ENCODE measurements around the gene COL25A1. TPM values are rescaled to one million over a fixed set of nuclear protein-coding genes. Genes with fewer than 3 reads are reported as not detected.

Gene COL25A1
- total RNA-seq, 4 donors from 2014 or later = 0.06 to 0.53 (median 0.23) TPM

GRCh38 chr4:109254845-109255244, 47.6 kb downstream of the COL25A1 start:
- Histone ChIP-seq H3K9me3 (no peaks in the 10 kb centered on the region), H3K27me3 (no peaks in the 10 kb centered on the region), H3K27ac (no peak overlapping the region), H3K4me1 (no peaks in the 10 kb centered on the region), H3K4me3 (no peak overlapping the region), H3K36me3 (no peaks in the 10 kb centered on the region)
- TF ChIP-seq, protein P1, sequence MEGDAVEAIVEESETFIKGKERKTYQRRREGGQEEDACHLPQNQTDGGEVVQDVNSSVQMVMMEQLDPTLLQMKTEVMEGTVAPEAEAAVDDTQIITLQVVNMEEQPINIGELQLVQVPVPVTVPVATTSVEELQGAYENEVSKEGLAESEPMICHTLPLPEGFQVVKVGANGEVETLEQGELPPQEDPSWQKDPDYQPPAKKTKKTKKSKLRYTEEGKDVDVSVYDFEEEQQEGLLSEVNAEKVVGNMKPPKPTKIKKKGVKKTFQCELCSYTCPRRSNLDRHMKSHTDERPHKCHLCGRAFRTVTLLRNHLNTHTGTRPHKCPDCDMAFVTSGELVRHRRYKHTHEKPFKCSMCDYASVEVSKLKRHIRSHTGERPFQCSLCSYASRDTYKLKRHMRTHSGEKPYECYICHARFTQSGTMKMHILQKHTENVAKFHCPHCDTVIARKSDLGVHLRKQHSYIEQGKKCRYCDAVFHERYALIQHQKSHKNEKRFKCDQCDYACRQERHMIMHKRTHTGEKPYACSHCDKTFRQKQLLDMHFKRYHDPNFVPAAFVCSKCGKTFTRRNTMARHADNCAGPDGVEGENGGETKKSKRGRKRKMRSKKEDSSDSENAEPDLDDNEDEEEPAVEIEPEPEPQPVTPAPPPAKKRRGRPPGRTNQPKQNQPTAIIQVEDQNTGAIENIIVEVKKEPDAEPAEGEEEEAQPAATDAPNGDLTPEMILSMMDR (IDR thresholded peaks at IDR 0.05) = no peak
- no peak for TF ChIP-seq POLR2A (IDR thresholded peaks at IDR 0.05)
- intact Hi-C loops (cut with DNase I) = no loop called here
- no peak for DNase-seq
- 72 to 84% methylated on average over 4 of the region's 4 CpGs for WGBS, 2 donors

- H3K9me3 ChIP-seq = no peaks in the 10 kb centered on the region
- WGBS, 2 donors = 60 to 65% methylated on average over 2 to 3 of the region's 3 CpGs
- no peak for DNase-seq
- no peak overlapping the region for H3K27ac ChIP-seq
- intact Hi-C loops (cut with DNase I) = no loop called here
- no peaks in the 10 kb centered on the region for H3K4me1 ChIP-seq
- no peak overlapping the region for H3K4me3 ChIP-seq
- H3K36me3 ChIP-seq = no peaks in the 10 kb centered on the region
- no peaks in the 10 kb centered on the region for H3K27me3 ChIP-seq
- no peak for TF ChIP-seq POLR2A (IDR thresholded peaks at IDR 0.05)
- TF ChIP-seq, protein P1 (IDR thresholded peaks at IDR 0.05) = no peak
These were observed 51.1 kb downstream of the COL25A1 start for GRCh38 chr4:109251396-109251795.

GRCh38 chr4:109248322-109248900, 54.0 kb downstream of the COL25A1 start:
- TF ChIP-seq, protein P1 (IDR thresholded peaks at IDR 0.05) = no peak
- TF ChIP-seq POLR2A (IDR thresholded peaks at IDR 0.05) = no peak
- Histone ChIP-seq H3K27me3 (no peaks in the 10 kb centered on the region), H3K36me3 (no peaks in the 10 kb centered on the region), H3K4me1 (no peaks in the 10 kb centered on the region), H3K27ac (no peak overlapping the region), H3K9me3 (no peaks in the 10 kb centered on the region), H3K4me3 (no peak overlapping the region)
- 61 to 82% methylated on average over 3 to 4 of the region's 4 CpGs for WGBS, 2 donors
- intact Hi-C loops (cut with DNase I) = no loop called here
- no peak for DNase-seq

DNA sequence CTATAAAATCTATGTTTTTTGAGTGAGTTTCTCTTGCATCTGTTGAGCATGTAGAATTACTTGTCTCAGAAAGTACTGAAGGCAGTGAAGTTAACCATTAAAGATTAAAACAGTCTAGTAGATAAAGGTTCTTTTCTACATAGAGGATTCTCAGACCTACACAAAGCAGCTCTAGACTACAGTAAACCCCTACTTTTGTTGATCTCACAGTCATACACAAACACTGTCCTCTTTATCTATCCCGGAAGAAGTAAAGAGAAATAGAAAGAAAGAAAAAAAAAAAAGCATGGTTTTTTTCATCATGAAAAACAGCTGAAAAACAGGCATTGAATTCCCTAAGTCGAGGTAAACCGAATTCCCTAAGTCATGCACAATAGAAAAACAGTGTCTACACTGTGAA, 58.6 kb downstream of the COL25A1 start:
- Histone ChIP-seq H3K27me3 (peaks cover 0 to 3% (median 0%) of the 10 kb centered on the region in 4 donors), H3K36me3 (no peaks in the 10 kb centered on the region), H3K4me1 (no peaks in the 10 kb centered on the region), H3K4me3 (no peak overlapping the region), H3K27ac (no peak overlapping the region), H3K9me3 (no peaks in the 10 kb centered on the region)
- WGBS, 2 donors = 64 to 71% methylated on average over 3 of the region's 3 CpGs
- TF ChIP-seq POLR2A (IDR thresholded peaks at IDR 0.05) = no peak
- TF ChIP-seq, protein P1 (IDR thresholded peaks at IDR 0.05) = no peak
- DNase-seq = no peak
- intact Hi-C loops (cut with DNase I) = no loop called here

DNA sequence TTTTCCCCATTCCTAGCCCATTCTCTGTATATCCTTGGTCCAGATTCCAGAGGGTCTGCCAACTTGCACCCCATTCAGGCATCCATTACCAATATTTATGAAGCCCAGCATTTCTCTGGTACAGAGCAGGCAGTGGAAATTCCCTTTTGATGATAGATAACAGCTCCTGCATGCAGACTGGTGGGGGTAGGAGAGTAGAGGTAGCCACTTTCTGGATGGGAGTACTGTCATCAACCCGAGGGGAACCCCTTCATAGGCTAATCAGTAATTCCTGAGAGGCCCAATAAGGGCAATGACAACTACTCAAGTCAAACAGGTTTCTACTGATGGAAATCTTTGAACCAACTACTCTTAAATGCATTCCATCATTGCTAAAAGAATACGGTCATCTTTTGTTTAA, 63.7 kb downstream of the COL25A1 start:
- no peak overlapping the region for H3K4me3 ChIP-seq
- no peak for DNase-seq
- H3K36me3 ChIP-seq = no peaks in the 10 kb centered on the region
- 66 to 67% methylated on average over 2 of the region's 2 CpGs for WGBS, 2 donors
- no peak overlapping the region for H3K27ac ChIP-seq
- peaks cover 0 to 3% (median 0%) of the 10 kb centered on the region in 4 donors for H3K27me3 ChIP-seq
- no peaks in the 10 kb centered on the region for H3K4me1 ChIP-seq
- TF ChIP-seq, protein P1 (IDR thresholded peaks at IDR 0.05) = no peak
- no peak for TF ChIP-seq POLR2A (IDR thresholded peaks at IDR 0.05)
- no peaks in the 10 kb centered on the region for H3K9me3 ChIP-seq
- intact Hi-C loops (cut with DNase I) = no loop called here
